ENCODE measurements around the gene ZNF205. TPM values are rescaled to one million over a fixed set of nuclear protein-coding genes. Genes with fewer than 3 reads are reported as not detected.

ZNF205 gene
- total and polyA plus RNA-seq, 2 of the 8 experiments (the other 6 are each of a cell fraction or from before 2014, with no cell fraction given) = 19.1 to 19.9 TPM

DNA sequence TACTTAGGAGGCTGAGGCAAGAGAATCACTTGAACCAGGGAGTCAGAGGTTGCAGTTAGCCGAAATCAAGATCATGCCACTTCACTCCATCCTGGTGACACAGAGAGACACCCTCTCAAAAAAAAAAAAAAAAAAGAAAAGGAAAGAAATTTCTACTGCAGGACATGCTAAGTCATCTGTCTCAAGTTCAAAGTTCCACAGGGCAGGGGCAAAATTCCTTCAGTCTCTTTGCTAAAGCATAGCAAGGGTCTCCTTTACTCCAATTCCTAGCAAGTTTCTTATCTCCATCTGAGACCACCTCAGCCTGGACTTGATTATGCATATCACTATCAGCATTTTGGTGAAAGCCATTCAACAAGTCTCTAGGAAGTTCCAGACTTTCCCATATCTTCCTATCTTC is 27.9 kb upstream of the ZNF205 start (continued):
- no peak for TF ChIP-seq CHD7 (IDR thresholded peaks at IDR 0.05; ENCODE audit: insufficient replicate concordance, low read length)
- TF ChIP-seq, protein P1, sequence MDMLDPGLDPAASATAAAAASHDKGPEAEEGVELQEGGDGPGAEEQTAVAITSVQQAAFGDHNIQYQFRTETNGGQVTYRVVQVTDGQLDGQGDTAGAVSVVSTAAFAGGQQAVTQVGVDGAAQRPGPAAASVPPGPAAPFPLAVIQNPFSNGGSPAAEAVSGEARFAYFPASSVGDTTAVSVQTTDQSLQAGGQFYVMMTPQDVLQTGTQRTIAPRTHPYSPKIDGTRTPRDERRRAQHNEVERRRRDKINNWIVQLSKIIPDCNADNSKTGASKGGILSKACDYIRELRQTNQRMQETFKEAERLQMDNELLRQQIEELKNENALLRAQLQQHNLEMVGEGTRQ (IDR thresholded peaks at IDR 0.05; ENCODE audit: low read length) = no peak
- no peak for TF ChIP-seq GTF2F1 (IDR thresholded peaks at IDR 0.05; ENCODE audit: borderline replicate concordance, low read depth, low read length)
- no peak for TF ChIP-seq POLR2AphosphoS5 (IDR thresholded peaks at IDR 0.05; ENCODE audit: low read depth, low read length)
- no peak for TF ChIP-seq CEBPB (IDR thresholded peaks at IDR 0.05; ENCODE audit: low read depth, low read length)
- TF ChIP-seq TCF12 (IDR thresholded peaks at IDR 0.05; ENCODE audit: low read depth, low read length) = no peak
- no peak for TF ChIP-seq TAF1 (IDR thresholded peaks at IDR 0.05; ENCODE audit: low read depth, low read length)
- no peak for TF ChIP-seq CHD1 (IDR thresholded peaks at IDR 0.05; ENCODE audit: low read depth, low read length)
- no peak for TF ChIP-seq SRF (IDR thresholded peaks at IDR 0.05; ENCODE audit: low read depth, low read length)
- TF ChIP-seq KDM1A (IDR thresholded peaks at IDR 0.05; ENCODE audit: borderline replicate concordance, low read length) = no peak

Measured in H1 (cell line).